K562 (cell line): Measurements from ENCODE around the gene TRPC4. TPM values are rescaled to one million over a fixed set of nuclear protein-coding genes. Genes with fewer than 3 reads are reported as not detected.

ENCODE experiments used
- ATAC-seq: fragments of 200-7000 bp; cut with Tn5 transposase; 3 replicates; pipeline ENCODE4 v1.9.1; 2020; ENCODE audit warnings: moderate library complexity
- BruUV-seq: library from RNA; stranded (reverse); fragments of 400-500 nt; replicated peaks from 2 replicates; lab custom pipeline; 2021; lab: Mats Ljungman, UMichigan
- CTCF ChIA-PET: fragments of 300-600 bp; formaldehyde crosslinking; extraction: SDS; loops from one replicate; lab custom pipeline; 2021; ENCODE audit warnings: low intra/inter-chr PET ratio; lab: Yijun Ruan, JAX
- POLR2A ChIA-PET: fragments of 300-600, 350-650 bp; sonication (Branson Sonifier 250); formaldehyde crosslinking; extraction: SDS; loops from one replicate; lab custom pipeline; 2021; ENCODE audit warnings: antibody characterized with exemption, inconsistent platforms; lab: Yijun Ruan, JAX
- DNase-seq, 4 experiments: peaks; one replicate each; pipeline versions ENCODE4 v3.0.0 to v3.0.0-alpha.2; 2011 to 2018; ENCODE audit warnings: low spot score in 3 of 4, mixed read lengths in 3 of 4; ENCODE audit errors: extremely low read depth in 1 of 4
- FAIRE-seq: peaks from 2 replicates; lab custom pipeline; 2011; peaks lifted over from hg19 to GRCh38; lab: Jason Lieb, UNC
- H2AFZ ChIP-seq: 2 replicates; pipeline ENCODE4 v1.6.0; 2011; ENCODE audit warnings: low read depth, low read length, control low read depth, inconsistent platforms
- H3K27ac ChIP-seq: fragments of 200-600 bp; 3 replicates; pipeline ENCODE4 v1.8.0; 2011; ENCODE audit warnings: low read depth, mild to moderate bottlenecking, control low read depth, inconsistent platforms, low read length, moderate library complexity, mixed read lengths; ENCODE audit errors: extremely low read depth
- H3K27me3 ChIP-seq, 2 experiments: fragments of 300-600 bp in 1 of 2; 2 replicates in 1 of 2; 3 replicates in 1 of 2; pipeline versions ENCODE4 v1.6.0 to v1.8.0; 2011; ENCODE audit warnings: inconsistent platforms in 2 of 2, low read length in 2 of 2, mild to moderate bottlenecking in 1 of 2, mixed read lengths in 1 of 2, moderate library complexity in 1 of 2; ENCODE audit not compliant: control insufficient read depth in 2 of 2, insufficient read depth in 2 of 2
- H3K36me3 ChIP-seq: fragments of 300-600 bp; 3 replicates; pipeline ENCODE4 v1.8.0; 2011; ENCODE audit warnings: mild to moderate bottlenecking, low read length, inconsistent platforms; ENCODE audit not compliant: control insufficient read depth, insufficient read depth
- H3K4me1 ChIP-seq, 2 experiments: fragments of 200-600 bp in 1 of 2; replicated peaks in 1 of 2; 2 replicates in 1 of 2; 3 replicates in 1 of 2; pipeline versions ENCODE4 v1.5.1 to v1.8.0; 2011; ENCODE audit warnings: inconsistent platforms in 2 of 2, low read length in 2 of 2, mild to moderate bottlenecking in 1 of 2, mixed read lengths in 1 of 2, moderate library complexity in 1 of 2; ENCODE audit not compliant: control insufficient read depth in 2 of 2, insufficient read depth in 2 of 2
- H3K4me2 ChIP-seq: 2 replicates; pipeline ENCODE4 v1.6.1; 2011; ENCODE audit warnings: low read length, control low read depth, inconsistent platforms, mixed read lengths; ENCODE audit not compliant: insufficient read depth
- H3K4me3 ChIP-seq: fragments of 200-600 bp; sonication (generic), shearing (Covaris generic); 2 replicates; pipeline ENCODE4 v1.5.1; 2016; ENCODE audit warnings: control low read depth, inconsistent platforms
- H3K79me2 ChIP-seq: fragments of 200-600 bp; 3 replicates; pipeline ENCODE4 v1.8.0; 2011; ENCODE audit warnings: low read length, inconsistent platforms; ENCODE audit not compliant: control insufficient read depth, insufficient read depth
- H3K9ac ChIP-seq, 2 experiments: 2 replicates each; pipeline versions ENCODE4 v1.6.0 to v1.6.1; 2011; ENCODE audit warnings: low read depth in 2 of 2, low read length in 2 of 2, control low read depth in 1 of 2, inconsistent platforms in 1 of 2, mild to moderate bottlenecking in 1 of 2, mixed read lengths in 1 of 2; ENCODE audit not compliant: insufficient read depth in 1 of 2
- H3K9me1 ChIP-seq: one replicate; pipeline ENCODE4 v1.6.0; 2011; ENCODE audit warnings: inconsistent platforms, mild to moderate bottlenecking, low read length, moderate library complexity; ENCODE audit not compliant: control insufficient read depth, insufficient read depth
- H3K9me3 ChIP-seq: replicated peaks from 2 replicates; pipeline ENCODE4 v1.5.1; 2011; ENCODE audit warnings: low read depth, low read length, inconsistent platforms; ENCODE audit not compliant: control insufficient read depth, insufficient read depth
- H4K20me1 ChIP-seq: replicated peaks from 2 replicates; pipeline ENCODE4 v1.6.1; 2011; ENCODE audit warnings: low read length, inconsistent platforms, mixed read lengths; ENCODE audit not compliant: control insufficient read depth, insufficient read depth
- CLOCK ChIP-seq: fragments of 250-450 bp; sonication (Bioruptor Pico); IDR thresholded peaks from 2 replicates; pipeline ENCODE4 v1.4.0; 2020; ENCODE audit warnings: mild to moderate bottlenecking, moderate library complexity, borderline replicate concordance
- GTF2F1 ChIP-seq: IDR thresholded peaks from 2 replicates; pipeline ENCODE4 v1.6.1; 2011; ENCODE audit warnings: low read depth, low read length, improper control_type of control experiment
- HDGF ChIP-seq: fragments of 450-650 bp; IDR thresholded peaks from 2 replicates; pipeline ENCODE4 v1.6.1; 2016
- PCBP2 ChIP-seq: fragments of 200-400 bp; formaldehyde crosslinking; IDR thresholded peaks from 2 replicates; pipeline ENCODE4 v1.6.1; 2018; ENCODE audit warnings: low read length, low read depth, mild to moderate bottlenecking, moderate library complexity; ENCODE audit not compliant: poor library complexity, severe bottlenecking
- STAT6 ChIP-seq: sonication (generic); formaldehyde crosslinking; IDR thresholded peaks from 2 replicates; pipeline ENCODE4 v1.8.1; 2023; ENCODE audit warnings: mild to moderate bottlenecking, missing genetic modification reagents
- TAL1 ChIP-seq: fragments of 450-650 bp; IDR thresholded peaks from 2 replicates; pipeline ENCODE4 v1.6.1; 2016; ENCODE audit warnings: mild to moderate bottlenecking
- THRAP3 ChIP-seq: fragments of 450-650 bp; IDR thresholded peaks from 2 replicates; pipeline ENCODE4 v1.6.1; 2016; ENCODE audit warnings: mild to moderate bottlenecking, inconsistent platforms, borderline replicate concordance
- ZNF274 ChIP-seq: IDR thresholded peaks from 2 replicates; pipeline ENCODE4 v1.6.1; 2011; ENCODE audit warnings: low read depth, mild to moderate bottlenecking, low read length, moderate library complexity, borderline replicate concordance
- ZNF316 ChIP-seq: fragments of 450-650 bp; IDR thresholded peaks from 2 replicates; pipeline ENCODE4 v1.6.1; 2016
- WGBS: fragments of 100-300 bp; shearing (Covaris generic); methylation state at CpG from one replicate; pipeline ENCODE4 v1.1.6; 2016; ENCODE audit warnings: low coverage, mixed read lengths; ENCODE audit not compliant: insufficient coverage; ENCODE audit errors: missing lambda C conversion rate; 5-methylcytosine and 5-hydroxymethylcytosine counted together
- in situ Hi-C: fragments of 300-500 bp; cut with MboI; formaldehyde crosslinking; loops from 4 replicates; pipeline ENCODE4 v1.15.0; 2018; ENCODE audit warnings: inconsistent platforms, mixed read lengths
- intact Hi-C: fragments of 100-400 bp; cut with micrococcal nuclease; formaldehyde crosslinking; loops from 2 replicates; pipeline ENCODE4 v1.14.2; 2022
- polyA plus RNA-seq, 8 experiments: library from polyadenylated mRNA; depleted of rRNA in 4 of 8; stranded (reverse) in 5 of 8; unstranded in 3 of 8; fragments of >200 nt; fragmentation: Nextera tagmentation in 2 of 8; fragmentation: Illumina TruSeq in 1 of 8; extraction: Ambion mirVana in 2 of 8; extraction: Trizol in 1 of 8; gene quantifications; 2 replicates each; pipeline versions ENCODE4 v1.2.1 to v1.2.3, GENCODE V29; 2011 to 2014; ENCODE audit warnings: inconsistent platforms in 1 of 8, missing spikeins in 1 of 8
- total RNA-seq, 7 experiments: library from RNA; depleted of rRNA in 6 of 7; stranded (reverse); fragments of >200 nt in 6 of 7; fragmentation: Illumina TruSeq in 2 of 7; extraction: Trizol in 2 of 7; gene quantifications; 2 replicates each; pipeline versions ENCODE4 v1.2.1 to v1.2.3, GENCODE V29; 2011 to 2021; ENCODE audit warnings: low replicate concordance in 1 of 7

The TRPC4 gene
- total and polyA plus RNA-seq, 9 of the 15 experiments (the other 6 are each of a cell fraction or from before 2014, with no cell fraction given): 0.03 to 0.04 TPM; not detected in 7

GRCh38 chr13:37752146-37752545 is 117.4 kb downstream of the TRPC4 start:
- Histone ChIP-seq H3K4me3 (no peak overlapping the region), H3K9ac (no peak overlapping the region), H3K4me2 (no peak overlapping the region), H4K20me1 (no peaks in the 10 kb centered on the region), H3K79me2 (no peaks in the 10 kb centered on the region), H3K27ac (no peak overlapping the region), H3K36me3 (no peaks in the 10 kb centered on the region), H3K27me3 (no peaks in the 10 kb centered on the region), H2AFZ (no peak overlapping the region), H3K9me1 (no peaks in the 10 kb centered on the region), H3K9me3 (no peaks in the 10 kb centered on the region), H3K4me1 (no peaks in the 10 kb centered on the region)
- no peak for ATAC-seq
- in situ Hi-C loops (no loop called here), intact Hi-C loops (no loop called here)
- no peak for DNase-seq
- FAIRE-seq: no peak
- no TSS peak for BruUV-seq
- ChIA-PET POLR2A (no interaction called here), CTCF (no interaction called here)
- TF ChIP-seq STAT6 (no peak), ZNF274 (no peak), PCBP2 (no peak)
- WGBS: 3% methylated on average over 9 of the region's 9 CpGs

- H3K4me3 ChIP-seq: no peak overlapping the region
- FAIRE-seq: no peak
- no peak overlapping the region for H3K27ac ChIP-seq
- no peaks in the 10 kb centered on the region for H3K4me1 ChIP-seq
- intact Hi-C loops (no loop called here), in situ Hi-C loops (no loop called here)
- CTCF ChIA-PET: no interaction called here
- 4% methylated on average over 9 of the region's 9 CpGs for WGBS
- H4K20me1 ChIP-seq: no peaks in the 10 kb centered on the region
- no peaks in the 10 kb centered on the region for H3K27me3 ChIP-seq
- no peaks in the 10 kb centered on the region for H3K79me2 ChIP-seq
- no peak overlapping the region for H3K4me2 ChIP-seq
- H2AFZ ChIP-seq: no peak overlapping the region
- H3K9me1 ChIP-seq: no peaks in the 10 kb centered on the region
- H3K36me3 ChIP-seq: no peaks in the 10 kb centered on the region
- no peak for ATAC-seq
- BruUV-seq: no TSS peak
- no peak overlapping the region for H3K9ac ChIP-seq
- H3K9me3 ChIP-seq: no peaks in the 10 kb centered on the region
- no peak for DNase-seq
- POLR2A ChIA-PET: no interaction called here
- TF ChIP-seq CLOCK (CRISPR knock-in tag): no peak
- TF ChIP-seq GTF2F1: no peak
- no peak for TF ChIP-seq TAL1
- TF ChIP-seq STAT6: no peak
- no peak for TF ChIP-seq HDGF
- TF ChIP-seq THRAP3: no peak
- no peak for TF ChIP-seq ZNF316
Observed at GRCh38 chr13:37751025-37751424, 118.5 kb downstream of the TRPC4 start.
